ENCODE measurements around the gene SDC3.

Gene SDC3

DNA sequence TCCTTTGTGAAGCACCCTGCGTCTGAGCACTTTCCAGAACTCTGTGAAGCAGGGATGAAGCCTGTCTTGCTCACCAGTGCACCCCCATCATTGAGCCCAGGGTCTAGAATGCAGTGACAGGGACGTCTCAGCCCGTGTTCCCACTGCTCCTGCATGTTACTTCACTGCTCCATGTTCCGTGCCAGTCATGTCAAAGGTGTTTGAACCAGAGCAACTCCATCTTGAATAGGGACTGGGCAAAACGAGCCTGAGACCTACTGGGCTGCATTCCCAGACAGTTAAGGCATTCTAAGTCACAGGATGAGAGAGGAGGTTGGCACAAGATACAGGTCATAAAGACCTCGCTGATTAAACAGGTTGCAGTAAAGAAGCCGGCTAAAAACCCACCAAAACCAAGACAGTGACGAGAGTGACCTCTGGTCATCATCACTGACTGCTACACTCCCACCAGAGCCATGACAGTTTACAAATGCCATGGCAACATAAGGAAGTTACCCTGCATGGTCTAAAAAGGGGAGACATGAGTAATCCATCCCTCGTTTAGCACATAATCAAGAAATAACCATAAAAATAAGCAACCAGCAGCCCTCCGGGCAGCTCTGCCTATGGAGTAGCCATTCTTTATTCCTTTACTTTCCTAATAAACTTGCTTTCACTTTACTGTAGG is 63.2 kb downstream of the SDC3 start:
- DNase-seq, result no peak

GRCh38 chr1:30844631-30845030 is 63.9 kb downstream of the SDC3 start:
- DNase-seq, result no peak

- no peak for DNase-seq
Measured at GRCh38 chr1:30842697-30843354, 65.7 kb downstream of the SDC3 start.

- DNase-seq, result no peak
Measured at GRCh38 chr1:30840904-30841598, 67.5 kb downstream of the SDC3 start.

- DNase-seq, result no peak
Measured at GRCh38 chr1:30839827-30840359, 68.7 kb downstream of the SDC3 start.

DNA sequence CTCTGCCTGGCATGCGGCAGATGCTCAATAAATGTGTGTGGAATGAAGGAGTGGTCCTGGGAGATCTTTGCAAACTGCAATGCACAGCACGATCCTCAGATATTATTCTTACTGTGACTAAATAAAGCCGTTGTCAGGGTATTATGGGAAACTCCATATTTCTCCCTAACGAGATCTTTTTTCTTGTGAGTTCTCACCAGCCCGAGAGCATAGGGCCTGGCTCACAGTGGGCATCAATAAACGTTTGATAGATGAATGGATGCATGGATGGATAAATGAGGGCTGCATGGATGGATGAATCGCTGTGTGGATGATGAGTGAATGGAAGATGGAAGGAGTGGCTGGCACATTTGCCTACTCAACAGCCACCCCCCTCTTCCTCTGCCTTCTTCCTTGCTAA is 69.6 kb downstream of the SDC3 start:
- DNase-seq, result no peak

DNA sequence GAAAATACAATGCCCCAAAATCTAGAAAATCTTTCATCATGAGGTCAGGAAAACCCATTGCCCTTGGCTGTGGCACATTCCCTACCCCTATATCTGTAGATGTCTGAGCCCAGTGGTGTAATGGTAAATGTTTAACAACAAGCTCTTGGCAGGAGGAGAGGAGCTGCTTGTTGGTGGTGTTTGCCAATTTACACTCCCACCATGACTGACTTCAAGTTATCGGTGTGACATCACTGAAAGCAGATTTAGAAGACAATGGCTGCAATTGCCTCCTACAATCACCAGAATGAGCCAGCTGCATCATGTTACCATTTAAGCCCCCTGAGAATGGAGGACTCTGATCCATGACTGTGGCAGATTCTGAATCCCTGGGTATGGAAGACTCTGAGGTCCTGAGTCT is 70.9 kb downstream of the SDC3 start:
- no peak for DNase-seq

GRCh38 chr1:30834253-30834652 is 74.3 kb downstream of the SDC3 start:
- no peak for DNase-seq

DNA sequence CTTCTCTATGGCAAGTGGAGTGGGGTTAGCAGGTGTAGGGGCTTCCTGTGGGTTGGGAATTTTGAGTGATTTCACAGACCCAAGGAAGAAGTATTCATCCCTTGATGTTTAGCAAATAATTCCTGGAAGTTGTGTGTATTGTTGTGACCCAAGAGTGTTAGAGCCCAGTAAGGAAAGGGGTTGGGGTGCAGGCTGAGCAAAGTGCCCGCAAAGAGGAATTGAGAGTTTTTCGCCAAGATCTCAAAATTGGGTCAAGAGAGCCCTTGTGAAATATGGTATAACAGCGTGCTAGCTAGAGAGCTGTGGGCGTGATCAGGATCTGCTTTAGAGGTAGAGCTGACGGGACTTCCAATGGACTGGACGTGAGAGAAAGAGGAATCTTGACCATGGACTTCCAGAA is 78.0 kb downstream of the SDC3 start:
- no peak for DNase-seq

DNA sequence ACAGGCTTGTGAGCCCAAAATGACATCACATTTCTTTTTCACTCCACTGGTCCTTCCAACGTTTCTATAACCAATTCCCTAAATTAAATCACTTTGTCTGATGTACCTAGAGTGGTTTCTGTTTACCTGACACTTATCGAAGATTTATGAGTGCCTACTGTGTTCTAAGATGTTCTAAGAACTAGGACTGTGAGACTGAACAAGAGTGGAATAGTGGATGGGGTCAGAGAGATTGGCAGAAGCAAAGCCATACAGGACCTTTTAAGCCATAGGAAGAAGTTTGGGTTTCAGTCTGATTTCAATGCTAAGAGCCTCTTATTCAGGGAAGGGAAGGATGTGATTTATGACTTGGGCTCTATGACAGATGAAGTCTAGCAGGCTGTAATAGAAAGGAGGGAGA is 78.7 kb downstream of the SDC3 start:
- DNase-seq, result no peak

GRCh38 chr1:30824736-30825429 is 83.7 kb downstream of the SDC3 start:
- no peak for DNase-seq

DNA sequence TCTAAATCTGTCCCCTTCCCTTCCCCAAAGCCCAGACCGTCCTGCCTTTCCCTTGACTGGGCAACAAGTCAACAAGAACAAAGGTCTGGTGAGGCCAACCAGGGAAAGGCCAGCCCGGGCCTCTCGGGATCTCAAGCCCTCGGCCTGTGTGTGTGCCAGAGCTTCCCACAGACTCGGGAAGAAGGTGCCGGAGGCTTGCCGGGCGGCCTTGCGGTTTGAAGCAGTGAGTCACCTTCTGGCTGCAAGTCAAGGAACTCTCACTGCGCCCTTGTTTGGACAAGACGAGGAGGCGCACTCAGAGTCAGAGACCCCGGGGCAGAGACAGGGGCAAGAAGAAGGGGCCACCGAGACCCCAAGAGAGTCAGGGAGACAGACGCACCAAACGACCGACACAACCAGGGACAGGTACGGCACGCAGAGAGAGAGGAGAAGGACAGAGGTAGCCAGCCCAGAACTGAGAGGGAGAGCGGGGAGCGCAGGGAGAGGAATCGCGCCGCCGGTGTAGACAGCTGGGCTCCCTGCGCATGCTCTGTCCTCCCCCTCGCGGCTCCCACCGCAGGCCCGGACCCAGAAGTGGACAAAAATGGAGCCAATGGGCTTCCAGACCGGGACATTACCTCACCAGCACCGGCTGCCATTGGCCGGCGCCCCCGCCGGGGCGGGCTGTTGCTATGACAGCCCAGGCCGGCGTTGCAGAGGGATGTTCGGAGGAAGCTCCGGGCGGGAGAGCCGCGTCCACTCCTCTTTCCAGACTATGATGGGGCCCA is 84.4 kb downstream of the SDC3 start:
- DNase-seq, result peak; percentile 70 to 75

- no peak for DNase-seq
Measured at GRCh38 chr1:30823627-30823968, 85.0 kb downstream of the SDC3 start.

GRCh38 chr1:30822966-30823581 is 85.5 kb downstream of the SDC3 start:
- peak; percentile 27 to 35 for DNase-seq

DNA sequence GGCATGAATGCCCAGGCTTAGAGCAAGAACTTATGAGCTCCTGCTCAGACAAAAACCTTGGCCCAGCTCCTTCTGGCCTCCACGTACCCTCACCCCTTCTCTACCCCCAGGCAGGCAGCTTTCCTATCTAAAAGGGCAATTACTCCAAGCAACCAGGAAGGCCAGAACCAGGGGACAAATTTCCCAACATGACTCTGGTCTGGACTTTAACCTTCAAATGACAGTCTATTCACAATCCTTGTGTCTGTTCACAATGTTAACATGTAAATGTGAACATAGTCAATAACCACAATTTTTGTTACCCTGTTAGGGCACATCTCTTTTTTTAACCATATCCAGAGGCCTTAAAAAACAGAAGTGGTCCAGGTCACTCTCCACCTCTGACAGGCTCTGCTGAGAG is 86.6 kb downstream of the SDC3 start:
- DNase-seq, result no peak

DNA sequence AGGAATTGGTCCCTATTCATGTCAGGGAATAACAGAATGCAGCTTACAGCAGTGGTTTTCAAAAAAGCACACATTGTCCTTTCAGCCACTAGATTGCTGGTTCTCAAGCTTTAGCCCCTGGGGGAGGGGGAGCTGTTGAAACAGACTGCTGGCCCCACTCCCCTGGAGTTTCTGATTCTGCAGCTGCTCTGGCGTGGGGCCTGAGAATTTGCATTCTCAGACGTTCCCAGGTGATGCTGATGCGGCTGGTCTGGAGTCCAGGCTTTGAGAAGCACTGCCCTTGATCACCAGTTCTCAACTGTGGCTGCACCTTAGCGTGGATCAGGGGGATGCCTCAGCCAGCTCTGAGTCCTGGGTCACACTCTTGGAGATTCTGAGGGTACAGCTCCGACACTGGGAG is 88.3 kb downstream of the SDC3 start:
- no peak for DNase-seq

Measured in activated T-cell treated with anti-CD3 and anti-CD28 coated beads, Interleukin-2, amount 50 U/mL, for 48 hours (primary cell).